Sigmoid colon (tissue), 4 donors: Measurements from ENCODE around the gene ZNF175.

Source experiments
- CTCF ChIP-seq, 4 experiments: fragments of 450-650 bp in 3 of 4; fragments of 200-600 bp in 1 of 4; IDR thresholded peaks; one replicate each; pipeline ENCODE4 v1.5.1; 2016 to 2019; ENCODE audit warnings: antibody characterized with exemption in 4 of 4, mild to moderate bottlenecking in 3 of 4, moderate library complexity in 2 of 4
- EP300 ChIP-seq, 4 donors: sonication (generic); formaldehyde crosslinking; IDR thresholded peaks; one replicate each; pipeline ENCODE4 v1.6.1; 2017; ENCODE audit warnings: antibody characterized with exemption in 4 of 4
- POLR2A ChIP-seq, 2 donors: fragments of 450-650 bp; IDR thresholded peaks; one replicate each; pipeline ENCODE4 v1.6.1; 2016; ENCODE audit warnings: antibody characterized with exemption in 2 of 2, mild to moderate bottlenecking in 2 of 2, moderate library complexity in 2 of 2
- POLR2AphosphoS5 ChIP-seq, 4 donors: sonication (generic); formaldehyde crosslinking; IDR thresholded peaks; one replicate each; pipeline ENCODE4 v1.6.1; 2017; ENCODE audit warnings: antibody characterized with exemption in 4 of 4

GRCh38 chr19:51587264-51588191, 16.4 kb downstream of the ZNF175 start:
- no peak for TF ChIP-seq POLR2A (IDR thresholded peaks at IDR 0.05)
- TF ChIP-seq CTCF (IDR thresholded peaks at IDR 0.05), result no peak
- TF ChIP-seq EP300 (IDR thresholded peaks at IDR 0.05), result no peak
- no peak for TF ChIP-seq POLR2AphosphoS5 (IDR thresholded peaks at IDR 0.05)
